Breast epithelium (tissue), 4 donors: ENCODE measurements around the gene DOP1A. TPM values are rescaled to one million over a fixed set of nuclear protein-coding genes. Genes with fewer than 3 reads are reported as not detected.

Source experiments
- DNase-seq, 2 donors: peaks; one replicate each; pipeline ENCODE4 v3.0.0-alpha.2; 2019; ENCODE audit warnings: low spot score in 2 of 2
- H3K27ac ChIP-seq, 2 donors: fragments of 200-600 bp; sonication (generic) in 1 of 2; one replicate each; pipeline ENCODE4 v1.5.1; 2016 to 2019; ENCODE audit warnings: mild to moderate bottlenecking in 1 of 2
- H3K27me3 ChIP-seq, 2 donors: fragments of 200-600 bp; sonication (generic) in 1 of 2; one replicate each; pipeline versions ENCODE4 v1.5.1 to v1.6.0; 2017 to 2019; ENCODE audit warnings: control low read depth in 1 of 2, mild to moderate bottlenecking in 1 of 2
- H3K36me3 ChIP-seq: fragments of 200-600 bp; one replicate; pipeline ENCODE4 v1.5.1; 2019
- H3K4me1 ChIP-seq, 2 donors: fragments of 200-600 bp; sonication (generic); one replicate each; pipeline ENCODE4 v1.5.1; 2016 to 2019; ENCODE audit warnings: control low read depth in 1 of 2
- H3K4me3 ChIP-seq, 3 donors: fragments of 200-600 bp; sonication (generic); 1 replicate in 2 of 3; 2 replicates in 1 of 3; pipeline ENCODE4 v1.5.1; 2016 to 2019; ENCODE audit warnings: mild to moderate bottlenecking in 3 of 3, moderate library complexity in 2 of 3
- H3K9me3 ChIP-seq, 2 donors: fragments of 200-600 bp; sonication (generic) in 1 of 2; one replicate each; pipeline ENCODE4 v1.5.1; 2016 to 2019; ENCODE audit warnings: control low read depth in 1 of 2
- CTCF ChIP-seq, 3 donors: fragments of 450-650 bp; IDR thresholded peaks; one replicate each; pipeline ENCODE4 v1.5.1; 2016 to 2017; ENCODE audit warnings: antibody characterized with exemption in 3 of 3, mild to moderate bottlenecking in 3 of 3, moderate library complexity in 3 of 3
- POLR2A ChIP-seq: fragments of 450-650 bp; IDR thresholded peaks from one replicate; pipeline ENCODE4 v1.6.1; 2016; ENCODE audit warnings: antibody characterized with exemption, mild to moderate bottlenecking, moderate library complexity
- POLR2AphosphoS5 ChIP-seq, 3 donors: sonication (generic); formaldehyde crosslinking; IDR thresholded peaks; one replicate each; pipeline ENCODE4 v1.6.1; 2017; ENCODE audit warnings: antibody characterized with exemption in 3 of 3
- intact Hi-C: fragments of 100-400 bp; cut with DNase I; formaldehyde crosslinking; loops from one replicate; pipeline ENCODE4 v1.15.1; 2023; ENCODE audit warnings: low total_unique reads
- total RNA-seq, 3 donors: library from RNA; depleted of rRNA; stranded (reverse); fragments of >200 nt; gene quantifications; one replicate each; pipeline ENCODE4 v1.1.0, GENCODE V29; 2016

Gene DOP1A
- total RNA-seq, 3 donors from 2014 or later = 27.5 to 93.2 (median 56.4) TPM

GRCh38 chr6:83169511-83169910 is 102.0 kb downstream of the DOP1A start:
- Histone ChIP-seq H3K4me1 (no peaks in the 10 kb centered on the region), H3K27me3 (no peaks in the 10 kb centered on the region), H3K27ac (no peak overlapping the region), H3K4me3 (no peak overlapping the region), H3K9me3 (no peaks in the 10 kb centered on the region), H3K36me3 (peaks cover 11% of the 10 kb centered on the region)
- no peak for TF ChIP-seq POLR2AphosphoS5 (IDR thresholded peaks at IDR 0.05)
- intact Hi-C loops = no loop called here
- no peak for DNase-seq

- no peak for DNase-seq
- Histone ChIP-seq H3K4me3 (no peak overlapping the region), H3K9me3 (no peaks in the 10 kb centered on the region), H3K36me3 (no peaks in the 10 kb centered on the region), H3K27ac (no peak overlapping the region), H3K4me1 (no peaks in the 10 kb centered on the region), H3K27me3 (no peaks in the 10 kb centered on the region)
- intact Hi-C loops = no loop called here
- TF ChIP-seq POLR2A = no peak
- TF ChIP-seq CTCF (IDR thresholded peaks at IDR 0.05) = no peak
- TF ChIP-seq POLR2AphosphoS5 (IDR thresholded peaks at IDR 0.05) = no peak
Observed at GRCh38 chr6:83176246-83176645, 108.8 kb downstream of the DOP1A start.

- H3K4me3 ChIP-seq = no peak overlapping the region
- intact Hi-C loops = no loop called here
- no peaks in the 10 kb centered on the region for H3K36me3 ChIP-seq
Observed at GRCh38 chr6:83180426-83180950, 113.0 kb downstream of the DOP1A start.

GRCh38 chr6:83182114-83182513 is 114.6 kb downstream of the DOP1A start:
- Histone ChIP-seq H3K4me3 (no peak overlapping the region), H3K4me1 (no peaks in the 10 kb centered on the region), H3K27me3 (no peaks in the 10 kb centered on the region), H3K9me3 (no peaks in the 10 kb centered on the region), H3K36me3 (no peaks in the 10 kb centered on the region), H3K27ac (no peak overlapping the region)
- intact Hi-C loops = no loop called here
- no peak for TF ChIP-seq CTCF (IDR thresholded peaks at IDR 0.05)
- TF ChIP-seq POLR2AphosphoS5 (IDR thresholded peaks at IDR 0.05) = no peak
- DNase-seq = no peak

More at GRCh38 chr6:83180426-83180950, 113.0 kb downstream of the DOP1A start:
- Histone ChIP-seq H3K27me3 (no peaks in the 10 kb centered on the region), H3K4me1 (no peaks in the 10 kb centered on the region), H3K27ac (no peak overlapping the region), H3K9me3 (no peaks in the 10 kb centered on the region)
- DNase-seq = no peak
- TF ChIP-seq POLR2AphosphoS5 (IDR thresholded peaks at IDR 0.05) (no peak), CTCF (IDR thresholded peaks at IDR 0.05) (no peak)

GRCh38 chr6:83183082-83183828 is 115.8 kb downstream of the DOP1A start:
- no peaks in the 10 kb centered on the region for H3K36me3 ChIP-seq
- H3K27me3 ChIP-seq = no peaks in the 10 kb centered on the region
- no peak for DNase-seq
- no peak overlapping the region for H3K27ac ChIP-seq
- TF ChIP-seq POLR2A (no peak), CTCF (IDR thresholded peaks at IDR 0.05) (no peak), POLR2AphosphoS5 (IDR thresholded peaks at IDR 0.05) (no peak)
- intact Hi-C loops = no loop called here
- H3K4me3 ChIP-seq = no peak overlapping the region
- no peaks in the 10 kb centered on the region for H3K4me1 ChIP-seq
- no peaks in the 10 kb centered on the region for H3K9me3 ChIP-seq
